PC-3 (cell line): ENCODE data around the gene SUGCT.
A peak's percentile ranks its signal among the peaks of the same experiment; 100 is the strongest.

Experiments used
- EZH2 ChIP-seq: fragments of 300-600 bp; sonication (generic); IDR thresholded peaks from one replicate; pipeline ENCODE4 v1.6.1; 2017; ENCODE audit warnings: antibody characterized with exemption, mild to moderate bottlenecking, low read length; ENCODE audit not compliant: unreplicated experiment
- TF ChIP-seq, protein P1 (sequence below): fragments of 300-600 bp; sonication (generic); conservative IDR thresholded peaks from 2 replicates; pipeline ENCODE4 v1.5.1; 2017; ENCODE audit warnings: antibody characterized with exemption, low read depth, mild to moderate bottlenecking, low read length

GRCh38 chr7:40447345-40447744 is 312.5 kb downstream of the SUGCT start:
- TF ChIP-seq, protein P1, sequence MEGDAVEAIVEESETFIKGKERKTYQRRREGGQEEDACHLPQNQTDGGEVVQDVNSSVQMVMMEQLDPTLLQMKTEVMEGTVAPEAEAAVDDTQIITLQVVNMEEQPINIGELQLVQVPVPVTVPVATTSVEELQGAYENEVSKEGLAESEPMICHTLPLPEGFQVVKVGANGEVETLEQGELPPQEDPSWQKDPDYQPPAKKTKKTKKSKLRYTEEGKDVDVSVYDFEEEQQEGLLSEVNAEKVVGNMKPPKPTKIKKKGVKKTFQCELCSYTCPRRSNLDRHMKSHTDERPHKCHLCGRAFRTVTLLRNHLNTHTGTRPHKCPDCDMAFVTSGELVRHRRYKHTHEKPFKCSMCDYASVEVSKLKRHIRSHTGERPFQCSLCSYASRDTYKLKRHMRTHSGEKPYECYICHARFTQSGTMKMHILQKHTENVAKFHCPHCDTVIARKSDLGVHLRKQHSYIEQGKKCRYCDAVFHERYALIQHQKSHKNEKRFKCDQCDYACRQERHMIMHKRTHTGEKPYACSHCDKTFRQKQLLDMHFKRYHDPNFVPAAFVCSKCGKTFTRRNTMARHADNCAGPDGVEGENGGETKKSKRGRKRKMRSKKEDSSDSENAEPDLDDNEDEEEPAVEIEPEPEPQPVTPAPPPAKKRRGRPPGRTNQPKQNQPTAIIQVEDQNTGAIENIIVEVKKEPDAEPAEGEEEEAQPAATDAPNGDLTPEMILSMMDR = peak; percentile 40; the same call in 1 of the 2 replicates
- no peak for TF ChIP-seq EZH2
